Measurements from ENCODE around the gene LRRC4C.

Gene LRRC4C

DNA sequence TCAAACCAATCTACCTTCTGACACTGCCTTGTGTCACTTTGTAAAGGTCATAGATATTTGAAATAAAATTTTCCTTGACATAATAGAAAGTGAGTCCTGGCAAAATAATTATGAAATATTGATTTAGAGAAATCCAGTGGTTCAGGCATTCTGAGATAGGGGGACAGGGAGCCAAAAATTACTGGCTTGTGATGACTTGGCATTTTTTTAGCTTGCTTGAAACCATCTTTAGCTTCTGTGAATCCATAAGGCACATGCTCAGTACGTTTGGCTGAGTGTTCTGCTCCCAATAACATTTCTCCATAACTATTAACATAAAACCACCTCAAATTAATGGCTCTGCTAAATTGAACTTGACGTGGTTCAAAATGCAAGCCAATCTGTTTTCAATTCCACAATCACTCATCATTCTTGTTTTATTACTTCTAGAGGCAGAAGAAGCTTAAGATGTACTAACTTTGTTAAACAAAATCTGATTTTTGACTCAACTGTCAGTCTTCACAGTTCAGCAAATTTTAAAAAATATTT, 209.0 kb downstream of the LRRC4C start:
- DNase-seq (ENCODE audit: low read depth): no peak

DNA sequence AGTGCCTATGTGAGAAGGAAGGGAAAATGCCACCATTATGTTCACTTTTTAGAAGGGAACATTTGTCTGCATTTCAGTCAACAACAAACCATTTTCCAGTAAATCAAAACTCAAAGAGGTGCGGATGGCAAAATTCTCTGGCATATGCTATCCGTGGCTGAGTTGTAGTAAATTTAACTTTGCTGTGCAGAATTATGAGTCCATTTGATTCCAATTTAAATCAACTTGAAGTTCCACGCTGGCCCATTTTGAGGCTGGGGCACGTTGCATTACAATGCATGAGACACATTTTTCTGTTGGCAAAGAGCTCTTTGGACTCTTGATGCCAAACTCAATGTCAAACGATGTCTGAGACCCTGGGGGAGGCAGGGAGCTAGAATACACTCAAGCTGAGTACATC, 211.8 kb downstream of the LRRC4C start:
- no peak for DNase-seq (ENCODE audit: low read depth)

DNA sequence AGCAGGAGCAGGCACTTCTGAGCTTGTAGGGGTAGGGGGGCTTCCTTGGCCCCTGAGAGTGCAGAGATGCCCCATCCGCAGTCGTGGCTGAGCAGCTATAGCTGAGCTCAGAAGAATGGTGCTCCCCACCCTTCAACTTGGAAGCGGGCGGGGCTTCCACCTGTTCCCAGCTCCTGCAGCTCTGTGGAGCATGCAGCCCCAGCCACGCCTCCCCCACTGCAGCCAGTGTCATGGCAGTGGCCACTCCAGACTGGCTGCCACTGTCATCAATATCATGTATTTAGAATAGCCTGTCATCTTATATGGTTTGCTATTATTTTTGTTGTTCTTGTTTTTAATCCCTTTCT, 213.1 kb downstream of the LRRC4C start:
- DNase-seq (ENCODE audit: low read depth): no peak

DNA sequence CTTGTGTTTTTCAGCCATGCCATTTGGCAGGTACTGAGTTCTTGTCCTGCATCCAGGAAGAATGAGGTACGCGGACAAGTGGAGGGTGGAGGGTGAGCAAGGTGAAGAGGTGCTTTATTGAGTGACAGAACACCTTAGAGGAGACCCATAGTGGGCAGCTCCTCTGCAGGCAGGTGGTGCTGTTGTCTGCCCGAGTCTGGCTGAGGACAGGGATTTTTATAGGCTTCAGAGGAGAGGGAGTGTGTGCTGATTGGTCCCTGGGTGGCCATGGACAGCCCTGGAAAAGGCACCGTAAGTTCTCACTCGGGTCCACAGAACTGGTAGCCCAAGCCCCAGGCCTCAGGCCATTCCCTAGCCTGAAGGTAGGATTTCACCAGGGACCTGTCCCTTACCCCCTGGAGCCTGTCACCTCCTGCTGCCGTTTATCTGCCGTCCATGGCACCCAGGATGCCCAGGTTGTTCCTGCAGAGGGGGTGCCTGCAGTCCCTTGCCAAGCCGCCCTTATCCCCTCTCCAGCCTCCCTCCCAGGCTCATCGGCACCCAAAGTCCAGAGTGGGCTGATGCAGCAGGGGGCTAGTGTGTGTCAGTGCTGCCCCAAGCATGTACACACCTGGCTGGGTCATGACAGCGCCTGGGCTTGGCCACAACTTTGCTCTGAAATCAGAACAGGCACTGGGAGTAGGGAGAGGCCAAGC, 213.6 kb downstream of the LRRC4C start:
- no peak for DNase-seq (ENCODE audit: low read depth)

DNA sequence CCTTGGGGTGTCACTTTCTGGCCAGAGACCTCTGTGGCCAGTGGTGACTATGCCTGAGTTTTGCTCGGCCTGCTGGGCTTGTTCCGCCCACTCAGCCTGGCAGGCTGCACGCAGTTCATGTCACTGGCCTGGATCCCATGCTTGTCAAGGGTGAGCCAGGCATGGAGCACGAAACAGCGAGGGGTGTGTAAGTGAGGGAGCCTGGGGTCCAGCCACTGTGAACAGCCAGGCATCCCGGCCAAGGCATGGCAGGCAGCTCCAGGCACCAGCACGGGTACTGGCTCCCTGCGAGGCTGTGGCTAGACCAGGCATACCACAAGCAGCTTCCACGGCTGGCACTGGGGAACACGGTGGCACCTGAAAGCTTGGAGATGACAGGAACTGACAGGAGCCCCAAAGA, 214.3 kb downstream of the LRRC4C start:
- DNase-seq (ENCODE audit: low read depth): no peak

DNA sequence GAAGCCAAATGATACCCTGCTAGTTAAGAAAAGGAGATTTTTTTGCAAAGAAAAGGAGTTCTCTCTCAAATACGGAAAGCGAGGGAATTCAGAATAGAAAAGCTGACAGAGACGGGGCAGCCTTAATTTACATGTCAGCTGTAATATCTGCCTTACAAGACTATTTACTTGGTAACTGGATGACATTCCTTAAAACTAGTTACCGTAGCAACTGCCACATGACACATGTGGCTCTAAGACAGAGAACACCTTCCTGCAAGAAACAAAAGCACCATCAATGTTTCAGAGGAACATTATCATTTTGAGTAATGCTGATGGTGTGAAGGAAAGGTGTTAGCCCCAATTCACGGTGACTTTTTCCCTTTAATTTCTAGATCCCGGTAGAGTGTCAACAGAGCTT, 222.1 kb downstream of the LRRC4C start:
- DNase-seq (ENCODE audit: low read depth): no peak

DNA sequence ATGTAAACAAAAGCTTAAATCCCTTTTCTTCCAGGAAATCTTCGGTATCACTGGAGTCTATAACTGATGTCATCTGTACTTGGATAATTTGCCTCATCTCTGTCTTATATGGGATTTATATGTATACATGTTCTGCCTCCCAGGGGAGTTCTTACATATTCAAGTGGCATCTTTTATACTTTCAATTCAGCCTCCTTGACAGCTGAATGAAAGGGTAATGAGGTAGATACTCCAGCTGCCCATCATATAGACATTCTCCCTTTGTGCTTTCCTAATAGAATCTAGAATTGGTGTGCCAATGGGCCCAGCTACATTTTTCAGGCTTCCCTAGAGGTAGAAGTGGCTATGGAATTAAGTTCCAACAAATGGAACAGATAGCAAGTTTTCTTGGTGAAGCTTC, 223.8 kb downstream of the LRRC4C start:
- DNase-seq (ENCODE audit: low read depth): no peak

DNA sequence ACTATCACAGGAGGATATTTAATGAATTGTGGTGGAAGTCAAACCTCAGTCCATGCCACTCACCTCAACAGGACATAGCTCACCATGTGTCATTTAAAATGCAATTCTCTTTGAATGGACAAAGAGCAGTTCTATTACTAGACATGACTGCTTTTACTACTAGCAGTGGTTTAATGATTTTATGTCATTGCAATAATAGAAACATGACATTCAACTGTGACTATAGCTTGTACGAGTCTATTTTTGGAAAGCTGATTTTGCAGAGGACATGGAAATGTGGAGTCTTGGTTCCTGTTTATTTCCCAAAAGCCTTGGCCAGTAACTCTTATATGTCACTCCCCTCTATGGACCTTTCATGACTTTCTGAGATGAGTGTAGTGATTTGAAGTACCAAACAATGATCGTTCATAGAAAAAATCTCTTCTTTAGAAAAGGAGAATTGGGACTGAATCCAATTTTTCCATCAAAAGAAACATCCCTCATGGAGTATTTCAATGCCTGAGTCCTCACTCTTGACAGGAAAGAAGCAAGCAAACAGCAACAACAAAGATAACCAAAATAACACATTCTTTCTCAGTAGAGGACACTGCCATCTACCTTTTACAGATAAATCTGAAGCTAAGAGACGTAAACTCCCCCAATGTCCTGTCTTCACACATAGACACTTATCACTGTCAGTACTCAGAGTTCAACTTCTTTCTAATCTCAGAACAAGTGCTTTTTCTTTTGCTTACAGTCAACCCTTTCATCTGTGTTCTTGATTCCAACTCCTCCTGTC, 233.4 kb downstream of the LRRC4C start:
- no peak for DNase-seq (ENCODE audit: low read depth)

DNA sequence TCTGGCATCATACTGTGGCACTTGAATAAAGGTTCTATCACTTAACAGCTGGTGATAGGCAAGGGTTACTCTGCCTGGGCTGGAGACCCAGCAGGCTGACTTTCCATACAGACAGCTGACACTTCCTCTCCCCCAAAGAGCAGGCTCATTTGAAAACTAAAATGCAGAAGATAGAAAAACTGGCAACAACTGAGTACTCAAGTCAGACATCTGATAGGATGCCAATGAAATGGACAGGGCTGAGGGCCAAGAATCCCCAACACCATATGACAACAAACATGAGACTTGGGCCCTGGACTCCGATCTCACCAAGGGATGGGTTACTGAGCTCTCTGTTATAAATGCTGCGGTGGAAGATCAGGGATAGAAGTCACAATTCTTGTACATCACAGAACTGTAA, 237.2 kb downstream of the LRRC4C start:
- DNase-seq (ENCODE audit: low read depth): no peak

DNA sequence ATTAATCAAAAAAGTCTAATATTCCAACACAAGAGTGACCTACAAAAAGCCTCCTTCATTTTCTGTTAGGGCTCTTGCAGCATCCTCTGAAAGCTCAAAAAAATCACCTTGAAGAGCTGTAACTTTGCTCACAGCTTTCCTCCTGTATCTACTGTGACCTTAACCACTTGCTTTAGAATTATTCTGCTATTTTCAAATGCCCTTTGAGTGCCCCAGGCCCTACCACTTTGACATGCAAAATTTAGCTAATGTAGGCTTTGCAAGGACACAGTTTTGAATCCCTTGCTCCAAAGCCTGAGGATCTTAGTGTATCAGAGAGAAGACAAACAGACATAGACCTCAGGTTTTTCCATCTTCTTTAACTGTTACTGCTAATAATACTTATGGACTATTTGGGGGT, 253.1 kb downstream of the LRRC4C start:
- DNase-seq (ENCODE audit: low read depth): no peak

DNA sequence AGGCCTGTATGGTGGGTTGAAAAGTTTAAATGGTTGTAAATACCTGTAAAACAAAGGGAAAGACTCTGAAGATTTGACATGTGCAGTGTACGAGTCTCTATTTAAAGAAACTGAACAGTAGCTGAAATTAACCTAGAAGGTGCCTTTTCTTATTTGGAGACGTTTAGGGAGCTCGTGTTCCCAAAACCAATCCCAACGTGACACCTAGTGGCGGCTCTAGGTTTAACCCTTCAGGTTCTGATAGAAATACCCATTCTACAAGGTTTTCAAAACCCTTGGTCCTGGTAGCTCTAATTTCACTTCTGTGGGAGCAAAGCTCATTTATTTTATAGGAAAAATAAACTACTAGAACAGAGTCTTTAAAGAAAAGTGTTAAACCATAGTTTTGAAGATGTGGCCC, 258.3 kb downstream of the LRRC4C start:
- DNase-seq (ENCODE audit: low read depth): no peak

DNA sequence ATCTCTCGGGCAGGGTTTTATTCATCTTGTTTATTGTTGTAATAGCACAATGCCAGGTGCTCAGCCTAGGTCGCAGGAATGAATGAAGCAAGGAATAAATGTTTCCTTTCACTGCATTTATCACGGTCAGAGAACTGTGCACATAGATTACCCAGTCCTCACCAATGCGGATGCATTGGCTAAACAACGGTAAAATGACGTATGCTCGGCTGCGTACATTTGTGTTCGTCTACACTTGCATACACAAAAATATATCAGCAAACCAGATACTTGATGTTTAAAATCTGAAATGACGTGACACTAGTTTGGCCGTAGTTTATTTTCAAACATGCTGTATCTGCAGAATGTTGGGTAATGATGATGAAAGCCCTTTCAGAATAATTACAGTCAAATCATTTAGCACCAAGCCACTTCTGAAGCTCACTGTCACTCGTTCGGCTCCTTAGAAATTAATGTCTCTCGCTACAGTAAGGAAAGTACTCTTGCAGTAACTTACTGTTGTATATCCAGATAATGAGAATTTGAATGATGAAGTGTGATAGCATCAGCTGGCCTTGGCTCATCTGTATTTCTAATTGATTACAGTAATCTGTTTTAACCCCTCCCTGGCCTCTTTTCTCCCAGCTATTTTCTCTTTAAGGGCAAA, 268.9 kb downstream of the LRRC4C start:
- no peak for DNase-seq (ENCODE audit: low read depth)

DNA sequence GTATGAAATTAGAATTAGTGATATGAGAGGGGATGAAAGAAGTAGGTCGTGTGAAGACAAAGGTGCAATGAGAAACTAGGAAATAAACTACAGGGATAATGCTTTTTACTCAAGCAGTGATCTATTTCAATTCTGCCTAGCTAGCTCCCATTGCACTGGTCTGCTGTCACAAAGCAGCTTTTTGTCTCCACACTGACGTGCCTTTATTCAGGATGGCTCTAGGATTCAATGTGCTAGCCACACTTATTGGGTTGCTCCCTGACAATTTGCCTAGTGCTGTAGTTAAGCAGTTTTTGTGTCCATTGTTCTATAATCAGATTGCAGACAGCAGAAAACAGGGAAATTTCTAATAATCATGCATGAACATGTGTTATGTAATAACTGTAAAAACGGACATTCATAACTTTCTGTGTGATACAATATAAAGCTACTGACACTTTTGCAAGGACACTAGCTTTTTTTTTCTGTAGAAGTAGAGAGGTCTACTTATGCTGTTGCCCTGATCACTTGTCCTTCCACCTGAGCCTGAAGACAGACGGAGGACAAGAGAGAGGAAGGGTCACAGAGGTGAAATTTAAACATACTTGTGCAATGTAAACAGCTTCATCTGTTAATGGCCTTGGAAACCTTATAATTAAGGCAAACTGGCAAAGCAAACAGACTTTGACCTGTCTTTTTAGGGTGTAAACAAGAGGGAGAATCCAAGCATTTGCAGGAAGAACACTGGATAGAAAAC, 269.6 kb downstream of the LRRC4C start:
- no peak for DNase-seq (ENCODE audit: low read depth)

DNA sequence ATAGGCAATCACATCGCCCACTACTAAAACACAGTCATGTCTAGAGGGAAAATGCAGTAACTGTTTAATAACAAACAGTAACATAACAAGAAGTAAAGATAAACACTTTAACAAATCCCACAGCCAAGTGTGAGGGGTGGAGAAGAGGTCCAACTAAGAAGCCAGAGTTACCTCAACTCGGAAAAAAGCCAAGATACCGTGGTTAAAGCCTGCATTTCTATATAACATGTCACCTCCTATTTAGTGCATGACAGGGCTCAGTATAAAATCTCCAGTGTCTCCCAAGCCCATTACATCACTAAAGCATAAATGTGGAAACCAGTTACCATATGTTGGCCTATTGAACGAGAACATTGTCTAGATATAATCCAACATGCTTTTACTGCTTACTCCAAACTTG, 281.7 kb downstream of the LRRC4C start:
- no peak for DNase-seq (ENCODE audit: low read depth)

DNA sequence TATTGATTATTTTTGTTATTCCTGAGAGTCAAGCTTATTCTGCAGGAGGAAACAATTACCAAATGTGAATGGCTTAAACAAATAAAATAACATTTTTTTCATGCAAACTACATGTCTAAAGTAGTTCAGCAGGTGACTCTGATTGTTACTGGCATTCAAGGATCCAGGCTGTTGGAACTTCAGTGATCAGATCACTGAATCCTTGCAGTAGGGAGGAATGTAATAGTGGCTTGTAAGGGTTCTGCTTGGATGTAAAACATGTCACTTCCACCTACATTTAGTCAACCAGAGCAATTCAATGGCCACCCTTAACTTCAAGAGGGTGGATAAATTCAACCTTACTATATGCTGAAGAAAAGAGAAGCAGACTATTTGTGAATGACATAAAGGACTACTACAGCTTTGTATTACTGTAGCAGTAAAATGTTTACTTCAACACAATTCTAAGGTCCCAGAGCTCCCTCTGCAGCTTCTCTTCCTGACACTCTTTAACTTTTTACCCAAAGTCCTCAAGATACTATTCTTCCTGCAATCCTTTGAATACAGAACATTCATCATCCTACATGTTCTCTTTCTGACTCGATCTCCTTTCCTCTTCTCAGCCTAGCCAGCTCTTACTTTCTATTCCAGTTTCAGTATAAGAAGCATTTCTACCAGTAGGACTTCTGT, 284.0 kb downstream of the LRRC4C start:
- DNase-seq (ENCODE audit: low read depth): no peak

DNA sequence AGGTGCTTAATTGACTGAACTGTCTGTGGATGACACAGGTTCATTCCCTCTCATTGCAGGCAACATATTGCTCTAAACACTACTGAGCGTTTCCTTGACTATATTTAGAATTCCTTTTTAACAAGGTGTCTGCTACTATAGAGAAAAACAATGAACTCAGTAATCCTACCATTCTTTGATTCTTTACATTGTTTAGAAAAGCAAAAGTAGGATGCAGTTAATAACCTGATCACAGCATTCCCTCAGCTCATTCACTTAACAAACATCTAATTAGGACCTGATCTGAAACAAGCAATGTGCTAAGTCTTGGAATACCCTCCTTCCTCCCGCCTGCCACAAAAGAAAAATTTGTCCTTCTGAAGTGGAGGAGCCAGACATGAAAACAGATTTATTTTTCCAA, 313.1 kb downstream of the LRRC4C start:
- no peak for DNase-seq (ENCODE audit: low read depth)

DNA sequence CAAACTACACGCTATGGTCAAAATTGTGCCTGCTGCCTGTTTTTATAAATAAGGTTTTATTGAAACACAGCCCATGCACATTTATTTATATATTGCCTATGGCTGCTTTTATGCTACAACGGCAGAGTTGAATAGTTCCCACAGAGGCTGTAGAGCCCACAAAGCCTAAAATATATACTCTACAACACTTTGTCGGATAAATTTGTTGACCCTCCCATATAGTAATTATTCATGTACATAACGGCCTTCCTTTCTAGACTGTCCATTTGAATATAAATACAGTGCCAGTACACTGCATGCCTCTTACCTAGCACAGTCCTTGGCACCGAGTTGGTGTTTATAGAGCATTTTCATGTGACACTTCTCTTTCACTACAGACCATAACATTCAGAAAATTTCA, 314.0 kb downstream of the LRRC4C start:
- DNase-seq (ENCODE audit: low read depth): no peak

DNA sequence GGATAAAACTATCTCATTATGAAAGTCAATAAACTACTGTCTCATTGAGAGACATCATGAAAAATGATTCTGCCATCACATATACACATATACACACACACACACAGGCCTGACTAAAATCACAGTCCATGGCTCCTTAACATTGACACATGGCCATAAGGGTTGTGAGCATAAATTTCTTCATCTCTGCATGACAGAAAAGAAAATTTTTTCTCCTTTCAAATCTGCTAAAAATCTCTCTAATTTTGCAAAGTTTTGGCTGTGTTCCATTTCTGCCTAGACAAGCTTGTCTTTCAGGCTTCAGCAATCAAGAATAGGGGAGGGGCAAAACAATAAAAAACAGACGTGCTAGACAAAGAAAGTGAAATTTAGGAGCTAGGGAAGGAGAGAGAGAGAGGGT, 324.5 kb downstream of the LRRC4C start:
- no peak for DNase-seq (ENCODE audit: low read depth)

DNA sequence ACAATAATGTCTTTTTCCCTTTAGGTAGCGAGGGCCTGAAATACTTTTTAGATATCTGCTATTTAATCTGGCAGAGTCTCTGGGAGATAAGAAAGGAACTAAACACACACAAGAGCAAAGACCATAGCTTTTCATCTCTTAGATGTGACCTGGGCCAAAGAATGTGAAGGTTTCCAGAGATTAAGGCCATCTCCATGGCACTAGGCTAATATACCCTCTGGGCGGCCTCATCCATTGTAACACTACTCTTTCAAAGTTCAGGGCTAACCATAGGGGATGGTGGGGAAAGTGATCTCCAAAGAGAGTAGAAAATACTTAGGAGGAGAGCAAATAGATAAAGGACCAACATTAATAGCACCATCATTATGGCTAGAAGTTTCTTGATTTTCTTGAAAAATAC, 326.4 kb downstream of the LRRC4C start:
- no peak for DNase-seq (ENCODE audit: low read depth)

DNA sequence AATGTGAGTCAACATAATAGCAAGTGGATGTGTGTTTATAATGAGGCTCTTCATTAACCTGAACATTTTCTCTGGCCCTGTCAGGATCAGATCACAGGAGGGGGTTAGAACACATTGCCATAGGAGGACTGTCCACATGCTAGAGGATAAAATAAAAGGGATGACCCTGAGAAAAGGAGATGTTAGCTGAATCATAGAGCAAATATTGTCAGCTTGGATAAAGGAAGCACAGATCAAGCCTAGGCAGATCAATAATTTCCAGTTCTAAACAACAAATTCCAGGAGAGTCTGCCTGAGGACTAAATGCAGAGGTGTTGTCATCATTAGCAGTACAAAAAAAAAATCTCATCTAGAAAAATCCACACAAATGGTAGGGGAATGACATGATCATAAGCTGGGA, 337.9 kb downstream of the LRRC4C start:
- no peak for DNase-seq (ENCODE audit: low read depth)

DNA sequence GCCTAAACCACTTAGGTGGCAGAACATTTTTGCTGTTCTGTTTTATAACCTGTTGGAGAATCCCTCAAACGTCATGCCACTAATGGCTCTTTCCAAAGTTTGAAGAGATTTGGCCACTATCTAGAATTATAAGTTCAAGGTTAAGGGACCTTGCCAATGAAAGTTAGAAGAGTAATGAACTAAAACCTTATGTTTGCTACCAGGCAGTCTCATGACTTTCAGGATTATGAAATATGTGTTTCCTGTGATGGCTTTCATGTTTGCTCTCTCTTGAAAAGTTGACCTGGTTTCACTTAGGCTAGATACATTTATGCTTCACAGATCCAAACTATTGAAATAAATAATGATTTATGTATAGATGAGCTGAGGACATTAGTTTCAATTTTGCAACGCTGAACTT, 340.0 kb downstream of the LRRC4C start:
- DNase-seq (ENCODE audit: low read depth): no peak

DNA sequence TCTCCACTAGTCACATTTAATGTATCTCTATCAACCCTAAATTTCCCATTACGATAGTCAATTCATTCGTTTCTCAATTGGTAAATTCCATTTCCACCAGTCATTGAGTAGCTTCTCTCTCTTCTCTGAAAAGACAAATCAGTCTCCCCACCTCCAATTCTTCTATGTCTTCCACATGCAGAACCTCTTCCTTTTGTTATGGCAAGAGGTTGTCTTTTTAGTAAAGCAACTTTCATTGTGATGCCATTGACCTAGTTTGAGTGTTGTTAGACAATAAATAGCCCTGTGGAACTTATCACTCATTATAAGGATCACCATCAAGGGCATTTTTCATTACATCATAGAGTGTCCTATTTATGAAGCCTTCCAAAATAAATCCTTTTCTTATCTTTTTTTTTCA, 340.9 kb downstream of the LRRC4C start:
- DNase-seq (ENCODE audit: low read depth): no peak
